Psoas muscle (tissue), 8 donors: Measurements from ENCODE around the gene ARMC5. TPM values are rescaled to one million over a fixed set of nuclear protein-coding genes. Genes with fewer than 3 reads are reported as not detected.

Experiments
- ATAC-seq, 4 donors: fragments of 200-7000 bp; cut with Tn5 transposase; one replicate each; pipeline ENCODE4 v1.9.1; 2020; ENCODE audit warnings: moderate library complexity in 3 of 4, mild to moderate bottlenecking in 2 of 4
- DNase-seq, 2 donors: peaks; one replicate each; pipeline ENCODE4 v3.0.0-alpha.2; 2020
- H3K27ac ChIP-seq: fragments of 200-600 bp; one replicate; pipeline ENCODE4 v1.8.0; 2022
- H3K27me3 ChIP-seq, 3 donors: fragments of 200-600 bp in 1 of 3; one replicate each; pipeline versions ENCODE4 v1.6.1 to v1.8.0; 2013 to 2022; ENCODE audit warnings: low read length in 2 of 3, mild to moderate bottlenecking in 2 of 3, moderate library complexity in 1 of 3; ENCODE audit not compliant: insufficient read depth in 3 of 3
- H3K36me3 ChIP-seq, 2 donors: fragments of 200-600 bp in 1 of 2; one replicate each; pipeline versions ENCODE4 v1.6.1 to v1.8.0; 2013 to 2022; ENCODE audit warnings: low read depth in 1 of 2, mild to moderate bottlenecking in 1 of 2, moderate library complexity in 1 of 2; ENCODE audit not compliant: insufficient read depth in 1 of 2
- H3K4me1 ChIP-seq: fragments of 200-600 bp; one replicate; pipeline ENCODE4 v1.8.0; 2022
- H3K4me3 ChIP-seq: fragments of 200-600 bp; one replicate; pipeline ENCODE4 v1.8.0; 2022; ENCODE audit warnings: mild to moderate bottlenecking
- H3K9me3 ChIP-seq: fragments of 200-600 bp; one replicate; pipeline ENCODE4 v1.8.0; 2022
- CTCF ChIP-seq: fragments of 200-600 bp; IDR thresholded peaks from one replicate; pipeline ENCODE4 v1.8.0; 2022; ENCODE audit warnings: antibody characterized with exemption
- WGBS, 3 donors: extraction: QIAGEN DNeasy Blood & Tissue Kit; methylation state at CpG; one replicate each; pipeline versions ENCODE4 v1.1.6 to v1.1.7; 2013; 5-methylcytosine and 5-hydroxymethylcytosine counted together
- intact Hi-C, 2 donors: fragments of 100-400 bp; cut with DNase I; formaldehyde crosslinking; loops; one replicate each; pipeline versions ENCODE4 v1.11.0 to v1.14.2; 2022
- polyA plus RNA-seq, 3 donors: library from polyadenylated mRNA; stranded (reverse); fragments of 200-250 nt; gene quantifications; one replicate each; pipeline ENCODE4 v1.2.3, GENCODE V29; 2013
- total RNA-seq, 4 donors: library from RNA; stranded (reverse); fragmentation: NEBNext Ultra II Directional in 2 of 4; extraction: Animal tissue kit (Norgen Biotek cat#: 25700) in 2 of 4; gene quantifications; one replicate each; pipeline versions ENCODE4 v1.2.1 to v1.2.4, GENCODE V29; 2021 to 2023
- donor health status: healthy with polysubstance abuse.
- donor health status: DM: no; HTN: no; CAD: no; lungs with moderate emphysema.
- donor health status: Bipolar disorder and iron deficiency.
- donor health status: healthy.
- donor health status: DM: yes; HTN: yes; CAD: no.
- donor health status: DM: no; HTN: no; CAD: no.
- donor health status: DM: no; HTN: no; CAD: no.
- donor health status: DM: yes; HTN: yes; CAD: no.

ARMC5 gene
- total and polyA plus RNA-seq, 7 donors = 6.5 to 18.7 (median 11.4) TPM

- TF ChIP-seq CTCF = no peak
- Histone ChIP-seq H3K27ac (no peak overlapping the region), H3K27me3 (no peaks in the 10 kb centered on the region), H3K9me3 (no peaks in the 10 kb centered on the region), H3K4me3 (no peak overlapping the region), H3K4me1 (peaks cover 15% of the 10 kb centered on the region), H3K36me3 (peaks cover 6 to 68% of the 10 kb centered on the region in 2 donors)
- no peak for DNase-seq
- no peak for ATAC-seq
- intact Hi-C loops = loop anchor here in 1 of 2 donors (10.0 kb wide), 2 partner anchors 240 to 400 kb away; no protein-coding TSS in a partner anchor
- WGBS, 3 donors = 94 to 95% (median 95%) methylated on average over 33 to 36 of the region's 36 CpGs
Observed at GRCh38 chr16:31464348-31464769, 5.1 kb downstream of the ARMC5 start.

- peak in 1 of 2 donors; percentile 37 for DNase-seq
- Histone ChIP-seq H3K27ac (no peak overlapping the region), H3K4me1 (peaks cover 15% of the 10 kb centered on the region), H3K9me3 (no peaks in the 10 kb centered on the region), H3K36me3 (peaks cover 6 to 68% of the 10 kb centered on the region in 2 donors), H3K27me3 (no peaks in the 10 kb centered on the region), H3K4me3 (no peak overlapping the region)
- intact Hi-C loops = loop anchor here in 1 of 2 donors (10.0 kb wide), 2 partner anchors 240 to 400 kb away; no protein-coding TSS in a partner anchor
- 91 to 95% (median 94%) methylated on average over 13 to 17 of the region's 17 CpGs for WGBS, 3 donors
- no peak for TF ChIP-seq CTCF
- no peak for ATAC-seq
Observed at GRCh38 chr16:31464781-31465260, 5.5 kb downstream of the ARMC5 start.

GRCh38 chr16:31465788-31466370, 6.6 kb downstream of the ARMC5 start:
- no peak for ATAC-seq
- Histone ChIP-seq H3K9me3 (no peaks in the 10 kb centered on the region), H3K4me3 (no peak overlapping the region), H3K27ac (no peak overlapping the region), H3K27me3 (no peaks in the 10 kb centered on the region), H3K4me1 (peaks cover 6% of the 10 kb centered on the region), H3K36me3 (peaks cover 6 to 66% of the 10 kb centered on the region in 2 donors)
- 91 to 93% (median 92%) methylated on average over 17 to 20 of the region's 20 CpGs for WGBS, 3 donors
- intact Hi-C loops = loop anchor here in 1 of 2 donors (10.0 kb wide), 2 partner anchors 239 to 399 kb away; no protein-coding TSS in a partner anchor
- TF ChIP-seq CTCF = no peak
- DNase-seq = peak in 1 of 2 donors; percentile 48

- Histone ChIP-seq H3K4me1 (peaks cover 5% of the 10 kb centered on the region), H3K27me3 (no peaks in the 10 kb centered on the region), H3K27ac (no peak overlapping the region), H3K9me3 (no peaks in the 10 kb centered on the region), H3K36me3 (peaks cover 6 to 60% of the 10 kb centered on the region in 2 donors), H3K4me3 (no peak overlapping the region)
- peak in 1 of 2 donors; percentile 44 for DNase-seq
- ATAC-seq = peak in 1 of 4 donors; percentile 6
- intact Hi-C loops = loop anchor here in 1 of 2 donors (10.0 kb wide), 2 partner anchors 238 to 398 kb away; no protein-coding TSS in a partner anchor
- TF ChIP-seq CTCF = no peak
- 93 to 96% (median 94%) methylated on average over 16 to 18 of the region's 18 CpGs for WGBS, 3 donors
Observed at GRCh38 chr16:31466381-31466841, 7.1 kb downstream of the ARMC5 start.
